Left renal cortex interstitium (tissue), 4 donors: ENCODE results near the gene CSGALNACT2. TPM values are rescaled to one million over a fixed set of nuclear protein-coding genes. Genes with fewer than 3 reads are reported as not detected.

Source experiments
- DNase-seq, 4 donors: peaks; one replicate each; pipeline ENCODE4 v3.0.0-alpha.2; 2013; ENCODE audit warnings: low read depth in 4 of 4, low spot score in 2 of 4, missing footprints in 1 of 4
- polyA plus RNA-seq, 4 donors: library from polyadenylated mRNA; unstranded; fragments of 120-200 nt; gene quantifications; one replicate each; pipeline ENCODE4 v1.2.1, GENCODE V29; 2013; ENCODE audit not compliant: insufficient read length in 4 of 4

The CSGALNACT2 gene
- polyA plus RNA-seq, 4 donors = 17.6 to 21.5 (median 18.6) TPM

GRCh38 chr10:43123361-43124093 lies 14.7 kb upstream of the CSGALNACT2 start:
- no peak for DNase-seq

DNA sequence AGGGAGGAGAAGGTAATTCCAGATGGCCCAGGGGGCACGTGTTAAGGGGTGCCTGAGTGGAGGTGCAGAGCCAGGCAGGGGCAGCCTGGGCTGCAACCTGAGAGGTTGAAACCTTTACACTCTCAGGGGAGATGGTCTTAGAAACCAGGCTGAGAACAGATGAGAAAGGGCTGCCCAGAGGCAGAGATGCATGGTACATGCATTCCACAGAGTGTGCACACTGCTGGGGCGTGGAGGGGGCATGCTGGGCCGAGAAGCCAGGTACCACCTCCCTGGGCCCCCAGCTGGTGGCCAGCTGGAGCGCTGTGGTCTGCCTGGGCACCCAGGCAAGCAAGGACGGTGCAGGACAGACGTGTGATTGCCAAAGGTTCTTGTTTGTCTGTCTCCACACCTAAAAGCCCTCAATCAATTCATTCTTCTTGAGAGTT lies 14.1 kb upstream of the CSGALNACT2 start:
- no peak for DNase-seq

GRCh38 chr10:43124574-43125273 lies 13.5 kb upstream of the CSGALNACT2 start:
- DNase-seq = no peak

DNA sequence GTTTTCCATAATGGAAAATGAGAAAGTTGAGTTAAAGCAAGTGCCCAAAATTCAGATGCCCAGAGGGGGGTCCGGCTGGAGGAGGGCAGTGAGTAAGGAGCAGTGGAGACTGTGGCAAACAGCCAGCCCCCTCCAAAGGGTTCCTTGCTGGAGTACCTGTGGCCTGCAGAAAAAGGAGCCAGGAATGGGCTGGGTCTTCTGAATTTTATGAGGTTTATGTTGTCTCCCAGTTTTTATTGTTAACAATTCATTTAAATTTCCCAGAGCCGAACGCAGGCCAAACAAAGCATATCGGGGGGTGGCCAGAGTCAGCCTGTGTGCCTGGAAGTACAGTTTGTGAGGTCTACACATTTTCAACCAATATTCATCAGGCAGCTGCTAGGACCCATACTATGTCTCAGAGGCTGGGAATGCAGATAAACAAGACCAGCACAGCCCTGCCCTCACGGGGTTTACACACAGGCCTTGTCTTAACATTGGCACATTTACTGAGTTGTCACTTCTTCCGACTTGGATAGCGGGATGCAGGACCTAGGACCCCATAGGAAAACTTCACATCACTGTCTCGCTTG lies 12.9 kb upstream of the CSGALNACT2 start:
- no peak for DNase-seq

- DNase-seq = no peak
These were observed 12.1 kb upstream of the CSGALNACT2 start for GRCh38 chr10:43125881-43126731.

GRCh38 chr10:43126759-43127424 lies 11.4 kb upstream of the CSGALNACT2 start:
- no peak for DNase-seq

GRCh38 chr10:43127442-43127841 lies 10.8 kb upstream of the CSGALNACT2 start:
- DNase-seq = no peak

- no peak for DNase-seq
These were observed 9.9 kb upstream of the CSGALNACT2 start for GRCh38 chr10:43128331-43128730.

- DNase-seq = no peak
These were observed 9.1 kb upstream of the CSGALNACT2 start for GRCh38 chr10:43128958-43129706.

- DNase-seq = no peak
These were observed 7.5 kb upstream of the CSGALNACT2 start for GRCh38 chr10:43130770-43131171.

- no peak for DNase-seq
These were observed 7.0 kb upstream of the CSGALNACT2 start for GRCh38 chr10:43131256-43131655.

DNA sequence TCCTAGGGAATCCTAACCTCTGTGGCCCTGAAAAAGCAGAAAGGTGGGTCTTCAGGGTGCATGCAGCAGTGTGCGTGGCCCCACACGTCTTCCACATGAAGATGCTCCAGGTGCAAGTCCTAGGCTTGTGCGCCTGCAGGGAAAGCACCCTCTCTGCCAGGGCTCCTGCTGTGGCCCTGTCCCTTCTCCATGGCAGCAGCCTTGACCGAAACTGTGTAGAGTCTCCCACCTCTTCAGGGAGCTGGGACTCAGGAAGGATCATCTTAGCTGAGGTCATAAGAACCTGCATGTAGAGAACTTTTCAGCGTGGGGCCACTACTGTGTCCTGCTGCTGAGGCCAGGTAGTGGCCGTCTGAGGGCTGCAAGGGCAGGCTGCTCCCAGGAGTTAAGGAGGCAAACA lies 6.3 kb upstream of the CSGALNACT2 start:
- no peak for DNase-seq

- DNase-seq = no peak
These were observed 5.1 kb upstream of the CSGALNACT2 start for GRCh38 chr10:43132867-43133787.

DNA sequence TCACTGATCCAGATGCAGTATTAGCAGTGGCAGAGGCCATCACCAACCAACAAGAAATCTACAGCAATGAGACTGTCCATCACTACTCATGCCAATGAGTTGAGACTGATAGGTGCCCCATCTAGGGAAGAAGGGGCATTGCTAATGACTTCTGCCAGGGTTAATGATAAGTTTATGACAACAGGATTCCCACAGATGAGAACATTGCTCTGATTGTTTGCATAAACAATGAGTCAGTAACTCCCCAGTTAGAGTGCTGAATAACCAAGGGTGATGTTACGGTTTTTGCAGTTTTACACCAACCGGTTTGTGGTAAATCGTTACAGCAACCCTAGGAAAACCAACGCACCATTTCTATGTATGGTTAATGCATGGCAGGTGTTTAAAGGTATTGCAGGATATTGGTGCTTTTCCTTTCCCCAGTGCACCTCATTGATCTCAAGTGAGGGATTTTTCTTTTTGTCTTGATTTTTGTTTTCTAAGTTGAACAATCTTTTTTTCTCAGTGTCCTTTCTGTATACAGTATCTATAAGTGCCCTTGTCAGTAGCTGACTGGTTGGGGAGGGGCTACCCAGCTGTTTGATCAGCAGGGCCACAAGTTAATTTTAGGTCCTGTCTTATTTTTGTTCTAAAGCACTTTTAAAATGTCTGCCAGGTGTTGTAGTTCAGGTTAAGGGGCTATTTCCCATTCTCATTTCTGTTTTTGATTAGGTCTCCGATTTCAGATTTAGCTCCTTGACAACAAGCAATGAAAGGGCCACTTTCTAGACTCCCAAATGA lies 3.9 kb upstream of the CSGALNACT2 start:
- no peak for DNase-seq

GRCh38 chr10:43135064-43135463 lies 3.2 kb upstream of the CSGALNACT2 start:
- no peak for DNase-seq

GRCh38 chr10:43135656-43136055 lies 2.6 kb upstream of the CSGALNACT2 start:
- no peak for DNase-seq

DNA sequence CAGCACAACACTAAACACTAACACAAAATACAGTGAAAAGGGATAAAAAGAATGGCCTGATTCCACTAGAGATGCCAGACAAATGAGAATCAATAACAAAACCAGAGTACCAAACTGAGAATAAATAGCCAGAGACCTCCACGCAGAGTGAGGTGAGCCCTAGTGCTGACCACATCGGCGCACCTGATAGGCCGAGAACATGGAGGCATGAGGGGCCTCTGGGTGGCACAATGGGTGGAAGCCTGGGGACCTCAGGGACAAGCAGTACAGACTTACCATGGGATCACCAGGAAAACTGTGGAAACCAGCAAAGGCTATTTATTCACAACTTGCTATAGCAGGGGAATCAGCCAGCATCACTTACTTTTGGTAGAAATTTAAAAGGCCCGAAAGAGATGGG lies 1.8 kb upstream of the CSGALNACT2 start:
- no peak for DNase-seq
